PFSK-1 (cell line): ENCODE data around the gene PABPN1.
A peak's percentile ranks its signal among the peaks of the same experiment; 100 is the strongest.

ENCODE experiments used
- FOXP2 ChIP-seq: optimal IDR thresholded peaks from 2 replicates; pipeline ENCODE3; 2011; ENCODE audit warnings: borderline replicate concordance, control low read depth, inconsistent platforms; ENCODE audit not compliant: insufficient read depth; ENCODE audit errors: extremely low read length, extremely low read depth
- POLR2AphosphoS5 ChIP-seq: IDR thresholded peaks from 2 replicates; pipeline ENCODE4 v1.6.1; 2012; ENCODE audit warnings: low read depth, mild to moderate bottlenecking, control low read depth, low read length, moderate library complexity
- REST ChIP-seq, 2 experiments: IDR thresholded peaks; 2 replicates each; pipeline versions ENCODE4 v1.6.1 to v1.8.0; 2011 to 2012; ENCODE audit warnings: low read depth in 2 of 2, low read length in 2 of 2, control low read depth in 1 of 2, inconsistent platforms in 1 of 2, mild to moderate bottlenecking in 1 of 2, moderate library complexity in 1 of 2; ENCODE audit not compliant: insufficient read depth in 1 of 2
- SIN3A ChIP-seq: IDR thresholded peaks from 2 replicates; pipeline ENCODE4 v1.6.1; 2012; ENCODE audit warnings: mild to moderate bottlenecking, low read length, moderate library complexity, borderline replicate concordance; ENCODE audit not compliant: insufficient read depth
- TAF1 ChIP-seq: IDR thresholded peaks from 2 replicates; pipeline ENCODE4 v1.6.1; 2012; ENCODE audit warnings: low read length, control low read depth, borderline replicate concordance; ENCODE audit not compliant: insufficient read depth

The PABPN1 gene

GRCh38 chr14:23300687-23301223 is 20.5 kb upstream of the PABPN1 start:
- TF ChIP-seq TAF1 (peak; percentile 26; the same call in 1 of the 2 replicates), REST (IDR thresholded peaks at IDR 0.05; ENCODE audit: insufficient read depth in 1 of 2, low read depth in 2 of 2, low read length in 2 of 2) (no peak), SIN3A (no peak), FOXP2 (no peak)

- TF ChIP-seq FOXP2, result peak; percentile 94
- no peak; the same call in 1 of the 2 replicates for TF ChIP-seq TAF1
Observed at GRCh38 chr14:23301288-23301968, 19.8 kb upstream of the PABPN1 start.

GRCh38 chr14:23301969-23302289 is 19.3 kb upstream of the PABPN1 start:
- no peak for TF ChIP-seq TAF1
- TF ChIP-seq REST (IDR thresholded peaks at IDR 0.05; ENCODE audit: insufficient read depth in 1 of 2, low read depth in 2 of 2, low read length in 2 of 2), result no peak
- TF ChIP-seq FOXP2, result no peak
- no peak; the same call in 1 of the 2 replicates for TF ChIP-seq POLR2AphosphoS5
- TF ChIP-seq SIN3A, result no peak

- TF ChIP-seq REST (IDR thresholded peaks at IDR 0.05; ENCODE audit: insufficient read depth in 1 of 2, low read depth in 2 of 2, low read length in 2 of 2) (no peak), POLR2AphosphoS5 (peak; percentile 56), TAF1 (peak; percentile 57; the same call in 1 of the 2 replicates)
Observed at GRCh38 chr14:23302290-23303225, 18.7 kb upstream of the PABPN1 start, which contains the start of gene PPP1R3E. Gene PPP1R3E, minus strand, starts transcription at chr14:23302859. Its CDS starts 283 bp downstream, at chr14:23302576.

- TF ChIP-seq REST (IDR thresholded peaks at IDR 0.05; ENCODE audit: insufficient read depth in 1 of 2, low read depth in 2 of 2, low read length in 2 of 2) (no peak), POLR2AphosphoS5 (peak; percentile 74), TAF1 (no peak), SIN3A (no peak), FOXP2 (peak; percentile 62)
Observed at GRCh38 chr14:23306412-23307145, 14.7 kb upstream of the PABPN1 start, which contains the start of gene BCL2L2. Gene BCL2L2, plus strand, starts transcription at chr14:23306833. Its CDS starts 935 bp downstream, at chr14:23307768.
